Loucy (cell line): ENCODE data around the gene TMEM45A.

ENCODE experiments used
- EZH2phosphoT487 ChIP-seq: fragments of 200-600 bp; IDR thresholded peaks from 2 replicates; pipeline ENCODE4 v1.6.1; 2018; ENCODE audit warnings: antibody characterized with exemption, mild to moderate bottlenecking, moderate library complexity, borderline replicate concordance
- TF ChIP-seq, protein P1 (sequence below): fragments of 200-600 bp; sonication (generic); conservative IDR thresholded peaks from 2 replicates; pipeline ENCODE4 v1.5.1; 2014; ENCODE audit warnings: mild to moderate bottlenecking, antibody characterized with exemption, low read length

DNA sequence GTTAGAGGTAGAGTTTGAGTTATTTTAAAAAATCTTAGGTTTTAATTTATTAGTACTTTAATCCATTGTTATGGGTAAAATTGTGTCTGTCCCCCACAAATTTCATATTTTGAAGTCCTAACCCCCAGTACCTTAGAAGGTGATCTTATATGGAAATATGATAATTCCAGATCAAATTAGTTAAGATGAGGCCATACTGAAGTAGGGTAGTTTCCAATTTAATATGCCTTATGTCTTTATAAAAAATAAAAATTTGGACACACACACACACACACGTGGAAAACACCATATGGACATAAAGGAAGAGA is 98.4 kb downstream of the TMEM45A start:
- TF ChIP-seq, protein P1, sequence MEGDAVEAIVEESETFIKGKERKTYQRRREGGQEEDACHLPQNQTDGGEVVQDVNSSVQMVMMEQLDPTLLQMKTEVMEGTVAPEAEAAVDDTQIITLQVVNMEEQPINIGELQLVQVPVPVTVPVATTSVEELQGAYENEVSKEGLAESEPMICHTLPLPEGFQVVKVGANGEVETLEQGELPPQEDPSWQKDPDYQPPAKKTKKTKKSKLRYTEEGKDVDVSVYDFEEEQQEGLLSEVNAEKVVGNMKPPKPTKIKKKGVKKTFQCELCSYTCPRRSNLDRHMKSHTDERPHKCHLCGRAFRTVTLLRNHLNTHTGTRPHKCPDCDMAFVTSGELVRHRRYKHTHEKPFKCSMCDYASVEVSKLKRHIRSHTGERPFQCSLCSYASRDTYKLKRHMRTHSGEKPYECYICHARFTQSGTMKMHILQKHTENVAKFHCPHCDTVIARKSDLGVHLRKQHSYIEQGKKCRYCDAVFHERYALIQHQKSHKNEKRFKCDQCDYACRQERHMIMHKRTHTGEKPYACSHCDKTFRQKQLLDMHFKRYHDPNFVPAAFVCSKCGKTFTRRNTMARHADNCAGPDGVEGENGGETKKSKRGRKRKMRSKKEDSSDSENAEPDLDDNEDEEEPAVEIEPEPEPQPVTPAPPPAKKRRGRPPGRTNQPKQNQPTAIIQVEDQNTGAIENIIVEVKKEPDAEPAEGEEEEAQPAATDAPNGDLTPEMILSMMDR, result no peak
- TF ChIP-seq EZH2phosphoT487, result no peak
